ENCODE measurements around the gene ERCC3.

GRCh38 chr2:127293386-127293747 is 577 bp downstream of the ERCC3 start:
- no peak for TF ChIP-seq POLR2AphosphoS5 (IDR thresholded peaks at IDR 0.05)
- no peak for TF ChIP-seq POLR2A (IDR thresholded peaks at IDR 0.05)
- TF ChIP-seq CTCF (IDR thresholded peaks at IDR 0.05) = no peak

Data from upper lobe of left lung (tissue), 4 donors.